Panc1 (cell line): ENCODE results near the gene LBR. TPM values are rescaled to one million over a fixed set of nuclear protein-coding genes. Genes with fewer than 3 reads are reported as not detected.

Source experiments
- ATAC-seq: fragments of 200-7000 bp; cut with Tn5 transposase; 2 replicates; pipeline ENCODE4 v1.9.1; 2020; ENCODE audit warnings: mild to moderate bottlenecking, moderate library complexity
- BruUV-seq: library from RNA; stranded (reverse); fragments of 400-500 nt; replicated peaks from 2 replicates; lab custom pipeline; 2021; lab: Mats Ljungman, UMichigan
- CTCF ChIA-PET: fragments of 300-600 bp; sonication (Branson Sonifier 250); formaldehyde crosslinking; loops from one replicate; lab custom pipeline; 2022; ENCODE audit warnings: antibody characterized with exemption; lab: Charles Lee
- POLR2A ChIA-PET: fragments of 300-600 bp; sonication (Branson Sonifier 250); formaldehyde crosslinking; loops from one replicate; lab custom pipeline; 2022; ENCODE audit warnings: antibody characterized with exemption; lab: Charles Lee
- DNase-seq: peaks from one replicate; pipeline ENCODE4 v3.0.0-alpha.2; 2010; ENCODE audit warnings: low read depth, low spot score
- H3K27ac ChIP-seq: 2 replicates; pipeline ENCODE4 v1.5.1; 2011; ENCODE audit warnings: mild to moderate bottlenecking, low read length, inconsistent platforms
- H3K27me3 ChIP-seq: fragments of 200-500 bp; sonication (Bioruptor generic); 2 replicates; pipeline ENCODE4 v1.6.0; 2014; ENCODE audit warnings: low read length, inconsistent platforms; ENCODE audit not compliant: control insufficient read depth, insufficient read depth
- H3K36me3 ChIP-seq: fragments of 200-500 bp; sonication (Bioruptor generic); 2 replicates; pipeline ENCODE4 v1.5.1; 2014; ENCODE audit warnings: inconsistent platforms, mild to moderate bottlenecking, low read length, moderate library complexity; ENCODE audit not compliant: control insufficient read depth, insufficient read depth
- H3K4me1 ChIP-seq: 2 replicates; pipeline ENCODE4 v1.5.1; 2011; ENCODE audit warnings: inconsistent platforms, mild to moderate bottlenecking, low read length, moderate library complexity; ENCODE audit not compliant: control insufficient read depth, insufficient read depth
- H3K4me3 ChIP-seq, 2 experiments: 2 replicates each; pipeline ENCODE4 v1.5.1; 2011 to 2012; ENCODE audit warnings: low read depth in 2 of 2, low read length in 2 of 2, mild to moderate bottlenecking in 2 of 2, inconsistent platforms in 1 of 2, moderate library complexity in 1 of 2
- H3K9me3 ChIP-seq: fragments of 200-500 bp; sonication (Bioruptor generic); 2 replicates; pipeline ENCODE4 v1.5.1; 2014; ENCODE audit warnings: low read depth, mild to moderate bottlenecking, inconsistent platforms, low read length, moderate library complexity; ENCODE audit not compliant: control insufficient read depth, insufficient read depth
- POLR2AphosphoS5 ChIP-seq: IDR thresholded peaks from 2 replicates; pipeline ENCODE4 v1.6.1; 2012; ENCODE audit warnings: mild to moderate bottlenecking, low read depth, low read length, moderate library complexity
- SIN3A ChIP-seq: IDR thresholded peaks from 2 replicates; pipeline ENCODE4 v1.6.1; 2012; ENCODE audit warnings: low read depth, mild to moderate bottlenecking, low read length, moderate library complexity, borderline replicate concordance; ENCODE audit not compliant: insufficient read depth
- TCF7L2 ChIP-seq: IDR thresholded peaks from 2 replicates; pipeline ENCODE4 v1.6.1; 2011; ENCODE audit warnings: mild to moderate bottlenecking, low read depth, low read length, inconsistent platforms
- in situ Hi-C: cut with HindIII; loops from 2 replicates; pipeline ENCODE4 v1.10.0; 2016; ENCODE audit warnings: low sequenced_read_pairs, low pct_unique_long_range_greater_than_20kb
- intact Hi-C: fragments of 100-400 bp; cut with micrococcal nuclease; formaldehyde crosslinking; loops from one replicate; pipeline ENCODE4 v1.10.0; 2022; ENCODE audit not compliant: unreplicated experiment
- total RNA-seq: library from RNA; stranded (reverse); gene quantifications from one replicate; pipeline ENCODE4 v1.2.1, GENCODE V29; 2021; ENCODE audit not compliant: unreplicated experiment
- TF ChIP-seq, protein P1 (sequence below): fragments of 450-650 bp; IDR thresholded peaks from 2 replicates; pipeline ENCODE4 v1.5.1; 2017; ENCODE audit warnings: mild to moderate bottlenecking
- TF ChIP-seq, protein P2 (sequence below), 2 experiments: IDR thresholded peaks; 2 replicates each; pipeline ENCODE4 v1.6.1; 2011 to 2012; ENCODE audit warnings: low read depth in 2 of 2, control low read depth in 1 of 2, low read length in 1 of 2, mild to moderate bottlenecking in 1 of 2, moderate library complexity in 1 of 2; ENCODE audit not compliant: insufficient read depth in 1 of 2

Gene LBR
- total RNA-seq, 1 experiment from 2014 or later = 58.2 TPM

DNA sequence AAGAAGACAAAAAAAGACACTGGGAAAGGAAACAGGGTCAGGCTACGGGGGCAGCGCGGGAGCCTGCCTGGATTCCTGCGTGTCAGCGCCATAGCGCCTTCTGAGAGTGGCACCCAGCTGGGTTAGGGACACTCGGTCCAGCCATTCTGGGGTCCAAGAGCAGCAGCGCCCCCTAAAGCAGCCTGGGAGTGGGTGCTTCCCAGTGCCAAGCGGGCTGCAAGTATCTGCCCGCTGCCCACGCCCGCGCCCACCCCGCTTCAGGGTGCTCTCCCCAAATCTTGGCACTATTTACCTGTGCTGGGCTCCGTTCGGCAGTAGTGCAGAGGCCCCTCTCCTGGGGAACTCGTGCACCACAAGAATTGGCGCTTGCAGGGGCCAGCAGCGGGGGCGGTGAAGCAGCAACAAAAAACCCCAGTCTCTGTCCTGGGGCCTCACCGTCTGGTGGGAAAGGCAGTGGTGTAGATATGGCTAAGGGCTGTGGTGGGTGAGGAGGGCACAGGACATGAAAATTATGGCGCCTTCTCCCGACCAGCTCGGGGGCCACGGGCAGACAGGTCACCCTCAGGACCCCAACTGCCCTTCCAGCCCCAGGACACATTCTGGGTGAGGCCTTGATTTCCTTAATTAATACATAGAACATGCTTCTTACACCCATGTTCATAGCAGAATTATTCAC, 24.1 kb upstream of the LBR start:
- no peak for DNase-seq
- intact Hi-C loops = no loop called here
- Histone ChIP-seq H3K9me3 (no peaks in the 10 kb centered on the region), H3K36me3 (no peaks in the 10 kb centered on the region), H3K4me3 (no peak overlapping the region), H3K27ac (no peak overlapping the region), H3K27me3 (no peaks in the 10 kb centered on the region), H3K4me1 (peaks cover 7% of the 10 kb centered on the region; the same call in 1 of the 2 replicates)
- TF ChIP-seq TCF7L2 = no peak
- TF ChIP-seq, protein P1, sequence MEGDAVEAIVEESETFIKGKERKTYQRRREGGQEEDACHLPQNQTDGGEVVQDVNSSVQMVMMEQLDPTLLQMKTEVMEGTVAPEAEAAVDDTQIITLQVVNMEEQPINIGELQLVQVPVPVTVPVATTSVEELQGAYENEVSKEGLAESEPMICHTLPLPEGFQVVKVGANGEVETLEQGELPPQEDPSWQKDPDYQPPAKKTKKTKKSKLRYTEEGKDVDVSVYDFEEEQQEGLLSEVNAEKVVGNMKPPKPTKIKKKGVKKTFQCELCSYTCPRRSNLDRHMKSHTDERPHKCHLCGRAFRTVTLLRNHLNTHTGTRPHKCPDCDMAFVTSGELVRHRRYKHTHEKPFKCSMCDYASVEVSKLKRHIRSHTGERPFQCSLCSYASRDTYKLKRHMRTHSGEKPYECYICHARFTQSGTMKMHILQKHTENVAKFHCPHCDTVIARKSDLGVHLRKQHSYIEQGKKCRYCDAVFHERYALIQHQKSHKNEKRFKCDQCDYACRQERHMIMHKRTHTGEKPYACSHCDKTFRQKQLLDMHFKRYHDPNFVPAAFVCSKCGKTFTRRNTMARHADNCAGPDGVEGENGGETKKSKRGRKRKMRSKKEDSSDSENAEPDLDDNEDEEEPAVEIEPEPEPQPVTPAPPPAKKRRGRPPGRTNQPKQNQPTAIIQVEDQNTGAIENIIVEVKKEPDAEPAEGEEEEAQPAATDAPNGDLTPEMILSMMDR = no peak
- no peak for TF ChIP-seq POLR2AphosphoS5
- no peak for TF ChIP-seq SIN3A
- TF ChIP-seq, protein P2, sequence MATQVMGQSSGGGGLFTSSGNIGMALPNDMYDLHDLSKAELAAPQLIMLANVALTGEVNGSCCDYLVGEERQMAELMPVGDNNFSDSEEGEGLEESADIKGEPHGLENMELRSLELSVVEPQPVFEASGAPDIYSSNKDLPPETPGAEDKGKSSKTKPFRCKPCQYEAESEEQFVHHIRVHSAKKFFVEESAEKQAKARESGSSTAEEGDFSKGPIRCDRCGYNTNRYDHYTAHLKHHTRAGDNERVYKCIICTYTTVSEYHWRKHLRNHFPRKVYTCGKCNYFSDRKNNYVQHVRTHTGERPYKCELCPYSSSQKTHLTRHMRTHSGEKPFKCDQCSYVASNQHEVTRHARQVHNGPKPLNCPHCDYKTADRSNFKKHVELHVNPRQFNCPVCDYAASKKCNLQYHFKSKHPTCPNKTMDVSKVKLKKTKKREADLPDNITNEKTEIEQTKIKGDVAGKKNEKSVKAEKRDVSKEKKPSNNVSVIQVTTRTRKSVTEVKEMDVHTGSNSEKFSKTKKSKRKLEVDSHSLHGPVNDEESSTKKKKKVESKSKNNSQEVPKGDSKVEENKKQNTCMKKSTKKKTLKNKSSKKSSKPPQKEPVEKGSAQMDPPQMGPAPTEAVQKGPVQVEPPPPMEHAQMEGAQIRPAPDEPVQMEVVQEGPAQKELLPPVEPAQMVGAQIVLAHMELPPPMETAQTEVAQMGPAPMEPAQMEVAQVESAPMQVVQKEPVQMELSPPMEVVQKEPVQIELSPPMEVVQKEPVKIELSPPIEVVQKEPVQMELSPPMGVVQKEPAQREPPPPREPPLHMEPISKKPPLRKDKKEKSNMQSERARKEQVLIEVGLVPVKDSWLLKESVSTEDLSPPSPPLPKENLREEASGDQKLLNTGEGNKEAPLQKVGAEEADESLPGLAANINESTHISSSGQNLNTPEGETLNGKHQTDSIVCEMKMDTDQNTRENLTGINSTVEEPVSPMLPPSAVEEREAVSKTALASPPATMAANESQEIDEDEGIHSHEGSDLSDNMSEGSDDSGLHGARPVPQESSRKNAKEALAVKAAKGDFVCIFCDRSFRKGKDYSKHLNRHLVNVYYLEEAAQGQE (IDR thresholded peaks at IDR 0.05; ENCODE audit: insufficient read depth in 1 of 2, low read depth in 2 of 2, low read length in 1 of 2) = no peak
- no peak for ATAC-seq
- BruUV-seq = no TSS peak
- ChIA-PET CTCF (no interaction called here), POLR2A (no interaction called here)
- in situ Hi-C loops = no loop called here

DNA sequence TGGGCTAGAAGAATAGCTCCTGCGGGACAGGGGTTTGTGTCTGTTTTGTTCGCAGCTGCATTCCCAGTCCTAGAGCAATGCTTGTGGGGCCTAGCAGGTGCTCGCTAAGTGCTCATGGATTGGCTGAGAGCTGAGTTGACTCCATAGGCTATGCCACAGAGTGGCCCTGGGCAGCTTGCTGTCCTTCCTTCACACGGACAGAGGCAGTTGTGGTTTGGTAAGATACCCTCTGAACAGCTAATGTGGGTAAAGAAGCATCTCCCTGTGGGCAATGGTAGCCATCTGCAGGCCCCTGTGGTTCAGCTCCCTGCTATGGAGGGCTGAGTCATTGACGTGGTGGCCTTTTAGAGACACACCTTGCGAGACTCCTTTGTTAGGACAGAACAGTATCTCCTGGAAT, 23.5 kb upstream of the LBR start:
- BruUV-seq = no TSS peak

More for the DNA sequence above, 23.5 kb upstream of the LBR start:
- Histone ChIP-seq H3K9me3 (no peaks in the 10 kb centered on the region), H3K4me3 (no peak overlapping the region), H3K36me3 (no peaks in the 10 kb centered on the region), H3K27ac (no peak overlapping the region), H3K4me1 (peaks cover 7% of the 10 kb centered on the region; the same call in 1 of the 2 replicates), H3K27me3 (no peaks in the 10 kb centered on the region)
- CTCF ChIA-PET = no interaction called here
- POLR2A ChIA-PET = no interaction called here
- DNase-seq = no peak
- intact Hi-C loops = no loop called here
- TF ChIP-seq SIN3A = no peak
- TF ChIP-seq, protein P2 (IDR thresholded peaks at IDR 0.05; ENCODE audit: insufficient read depth in 1 of 2, low read depth in 2 of 2, low read length in 1 of 2) = no peak
- TF ChIP-seq, protein P1 = no peak
- no peak for TF ChIP-seq POLR2AphosphoS5
- TF ChIP-seq TCF7L2 = no peak
- ATAC-seq = no peak
- in situ Hi-C loops = no loop called here
